ENCODE measurements around the gene SLC1A4.
A peak's percentile ranks its signal among the peaks of the same experiment; 100 is the strongest.
"Not testable (repeated sequence)": the region's sequence is repeated elsewhere in the genome, so short reads cannot be mapped to it uniquely, and the experiment has no call there.

SLC1A4 gene

GRCh38 chr2:64992990-64993389 is 3.8 kb downstream of the SLC1A4 start:
- DNase-seq (ENCODE audit: low spot score) = no peak

GRCh38 chr2:64995041-64995440 is 5.8 kb downstream of the SLC1A4 start:
- DNase-seq (ENCODE audit: low spot score) = no peak

- peak; percentile 46 for DNase-seq (ENCODE audit: low spot score)
Observed at GRCh38 chr2:64996871-64997307, 7.7 kb downstream of the SLC1A4 start.

GRCh38 chr2:64998658-64999061 is 9.5 kb downstream of the SLC1A4 start:
- DNase-seq (ENCODE audit: low spot score) = no peak

GRCh38 chr2:64999754-65000153 is 10.6 kb downstream of the SLC1A4 start:
- no peak for DNase-seq (ENCODE audit: low spot score)

GRCh38 chr2:65000644-65001043 is 11.4 kb downstream of the SLC1A4 start:
- DNase-seq (ENCODE audit: low spot score) = no peak

GRCh38 chr2:65003037-65003436 is 13.8 kb downstream of the SLC1A4 start:
- DNase-seq (ENCODE audit: low spot score) = no peak

GRCh38 chr2:65004232-65004631 is 15.0 kb downstream of the SLC1A4 start:
- DNase-seq (ENCODE audit: low spot score) = not testable (repeated sequence)

GRCh38 chr2:65013776-65014175 is 24.6 kb downstream of the SLC1A4 start:
- no peak for DNase-seq (ENCODE audit: low spot score)

- DNase-seq (ENCODE audit: low spot score) = no peak
Observed at GRCh38 chr2:65015731-65016130, 26.5 kb downstream of the SLC1A4 start.

GRCh38 chr2:65016789-65017188 is 27.6 kb downstream of the SLC1A4 start:
- DNase-seq (ENCODE audit: low spot score) = no peak

- DNase-seq (ENCODE audit: low spot score) = no peak
Observed at GRCh38 chr2:65017335-65017734, 28.1 kb downstream of the SLC1A4 start.

GRCh38 chr2:65018141-65018582 is 29.0 kb downstream of the SLC1A4 start:
- no peak for DNase-seq (ENCODE audit: low spot score)

- no peak for DNase-seq (ENCODE audit: low spot score)
Observed at GRCh38 chr2:65019010-65019409, 29.8 kb downstream of the SLC1A4 start.

GRCh38 chr2:65019675-65020195 is 30.5 kb downstream of the SLC1A4 start:
- no peak for DNase-seq (ENCODE audit: low spot score)

GRCh38 chr2:65020251-65020650 is 31.1 kb downstream of the SLC1A4 start:
- not testable (repeated sequence) for DNase-seq (ENCODE audit: low spot score)

- DNase-seq (ENCODE audit: low spot score) = no peak
Observed at GRCh38 chr2:65020943-65021528, 31.8 kb downstream of the SLC1A4 start.

- no peak for DNase-seq (ENCODE audit: low spot score)
Observed at GRCh38 chr2:65021709-65022108, 32.5 kb downstream of the SLC1A4 start.

- no peak for DNase-seq (ENCODE audit: low spot score)
Observed at GRCh38 chr2:65022189-65022588, 33.0 kb downstream of the SLC1A4 start.

GRCh38 chr2:65023742-65024141 is 34.5 kb downstream of the SLC1A4 start:
- no peak for DNase-seq (ENCODE audit: low spot score)

GRCh38 chr2:65024149-65024829 is 35.1 kb downstream of the SLC1A4 start:
- no peak for DNase-seq (ENCODE audit: low spot score)

GRCh38 chr2:65025453-65026123 is 36.4 kb downstream of the SLC1A4 start:
- no peak for DNase-seq (ENCODE audit: low spot score)

- DNase-seq (ENCODE audit: low spot score) = no peak
Observed at GRCh38 chr2:65026154-65026553, 37.0 kb downstream of the SLC1A4 start.

Data from D341Med (cell line).